HEK293 (cell line): ENCODE results near the gene ZNF710.

Experiments used
- GLIS2 ChIP-seq: fragments of 450-650 bp; formaldehyde crosslinking; IDR thresholded peaks from 2 replicates; pipeline ENCODE4 v1.5.1; 2016; ENCODE audit warnings: missing biosample characterization, missing genetic modification characterization
- ZFP37 ChIP-seq: fragments of 450-650 bp; formaldehyde crosslinking; IDR thresholded peaks from 2 replicates; pipeline ENCODE4 v1.5.1; 2016; ENCODE audit warnings: missing biosample characterization, missing genetic modification characterization
- ZFP41 ChIP-seq: fragments of 450-650 bp; formaldehyde crosslinking; IDR thresholded peaks from 2 replicates; pipeline ENCODE4 v1.5.1; 2016; ENCODE audit warnings: missing biosample characterization, missing genetic modification characterization, borderline replicate concordance
- ZNF280D ChIP-seq: fragments of 450-650 bp; formaldehyde crosslinking; IDR thresholded peaks from 2 replicates; pipeline ENCODE4 v1.5.1; 2016; ENCODE audit warnings: missing biosample characterization, missing genetic modification characterization
- ZNF701 ChIP-seq: fragments of 450-650 bp; formaldehyde crosslinking; IDR thresholded peaks from 2 replicates; pipeline ENCODE4 v1.5.1; 2016; ENCODE audit warnings: missing biosample characterization, missing genetic modification characterization
- TF ChIP-seq, protein P1 (sequence below): fragments of 450-650 bp; formaldehyde crosslinking; IDR thresholded peaks from 2 replicates; pipeline ENCODE4 v1.5.1; 2016; ENCODE audit warnings: missing biosample characterization, missing genetic modification characterization

- no peak for TF ChIP-seq ZFP41 (tag by site-specific recombination)
- no peak for TF ChIP-seq ZNF280D
- TF ChIP-seq ZNF701: no peak
- TF ChIP-seq, protein P1, sequence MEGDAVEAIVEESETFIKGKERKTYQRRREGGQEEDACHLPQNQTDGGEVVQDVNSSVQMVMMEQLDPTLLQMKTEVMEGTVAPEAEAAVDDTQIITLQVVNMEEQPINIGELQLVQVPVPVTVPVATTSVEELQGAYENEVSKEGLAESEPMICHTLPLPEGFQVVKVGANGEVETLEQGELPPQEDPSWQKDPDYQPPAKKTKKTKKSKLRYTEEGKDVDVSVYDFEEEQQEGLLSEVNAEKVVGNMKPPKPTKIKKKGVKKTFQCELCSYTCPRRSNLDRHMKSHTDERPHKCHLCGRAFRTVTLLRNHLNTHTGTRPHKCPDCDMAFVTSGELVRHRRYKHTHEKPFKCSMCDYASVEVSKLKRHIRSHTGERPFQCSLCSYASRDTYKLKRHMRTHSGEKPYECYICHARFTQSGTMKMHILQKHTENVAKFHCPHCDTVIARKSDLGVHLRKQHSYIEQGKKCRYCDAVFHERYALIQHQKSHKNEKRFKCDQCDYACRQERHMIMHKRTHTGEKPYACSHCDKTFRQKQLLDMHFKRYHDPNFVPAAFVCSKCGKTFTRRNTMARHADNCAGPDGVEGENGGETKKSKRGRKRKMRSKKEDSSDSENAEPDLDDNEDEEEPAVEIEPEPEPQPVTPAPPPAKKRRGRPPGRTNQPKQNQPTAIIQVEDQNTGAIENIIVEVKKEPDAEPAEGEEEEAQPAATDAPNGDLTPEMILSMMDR (tag by site-specific recombination): no peak
- no peak for TF ChIP-seq GLIS2 (tag by site-specific recombination)
- TF ChIP-seq ZFP37 (tag by site-specific recombination): no peak
Observed at GRCh38 chr15:90031231-90031791, 30.2 kb downstream of the ZNF710 start.
